IMR-90 (cell line): ENCODE data around the gene ICAM1. TPM values are rescaled to one million over a fixed set of nuclear protein-coding genes. Genes with fewer than 3 reads are reported as not detected.

ENCODE experiments used
- ATAC-seq: fragments of 200-7000 bp; cut with Tn5 transposase; 2 replicates; pipeline ENCODE4 v1.9.1; 2020; ENCODE audit warnings: low read depth, mild to moderate bottlenecking, moderate library complexity
- BruUV-seq: library from RNA; stranded (reverse); fragments of 400-500 nt; replicated peaks from 2 replicates; lab custom pipeline; 2021; lab: Mats Ljungman, UMichigan
- CTCF ChIA-PET: fragments of 300-600 bp; formaldehyde crosslinking; extraction: SDS; loops from one replicate; lab custom pipeline; 2021; ENCODE audit warnings: antibody characterized with exemption; lab: Yijun Ruan, JAX
- POLR2A ChIA-PET: fragments of 300-600 bp; sonication (Branson Sonifier 250); formaldehyde crosslinking; loops from one replicate; lab custom pipeline; 2022; ENCODE audit warnings: antibody characterized with exemption; ENCODE audit not compliant: unreplicated experiment; lab: Charles Lee
- DNase-seq: peaks from one replicate; pipeline ENCODE4 v3.0.0; 2013
- H2AFZ ChIP-seq: replicated peaks from 2 replicates; pipeline ENCODE3; 2013; ENCODE audit warnings: low read length, mild to moderate bottlenecking; ENCODE audit not compliant: poor library complexity
- H2AK5ac ChIP-seq: 2 replicates; pipeline ENCODE4 v1.6.1; 2013; ENCODE audit warnings: low read depth, low read length, inconsistent platforms
- H2AK9ac ChIP-seq: replicated peaks from 2 replicates; pipeline ENCODE3; 2013; ENCODE audit warnings: mild to moderate bottlenecking, low read depth, low read length, moderate library complexity; ENCODE audit not compliant: poor library complexity
- H2BK120ac ChIP-seq: 2 replicates; pipeline ENCODE4 v1.6.1; 2013; ENCODE audit warnings: low read depth, low read length, inconsistent platforms
- H2BK15ac ChIP-seq: 3 replicates; pipeline ENCODE4 v1.6.1; 2013; ENCODE audit warnings: low read depth, low read length, inconsistent platforms
- H2BK20ac ChIP-seq: 2 replicates; pipeline ENCODE4 v1.6.1; 2013; ENCODE audit warnings: low read depth, mild to moderate bottlenecking, inconsistent platforms, low read length, moderate library complexity
- H2BK5ac ChIP-seq: 2 replicates; pipeline ENCODE4 v1.6.1; 2013; ENCODE audit warnings: mild to moderate bottlenecking, low read depth, low read length, inconsistent platforms; ENCODE audit not compliant: poor library complexity, severe bottlenecking
- H3K14ac ChIP-seq: replicated peaks from 2 replicates; pipeline ENCODE4 v1.6.1; 2013; ENCODE audit warnings: low read depth, low read length, inconsistent platforms
- H3K18ac ChIP-seq: 2 replicates; pipeline ENCODE4 v1.6.1; 2013; ENCODE audit warnings: low read depth, low read length, control low read depth
- H3K23ac ChIP-seq: 2 replicates; pipeline ENCODE4 v1.6.1; 2013; ENCODE audit warnings: low read depth, low read length, inconsistent platforms
- H3K27ac ChIP-seq: 2 replicates; pipeline ENCODE4 v1.5.1; 2013; ENCODE audit warnings: mild to moderate bottlenecking, control low read depth, low read length; ENCODE audit not compliant: insufficient read depth
- H3K27me3 ChIP-seq: 2 replicates; pipeline ENCODE4 v1.6.1; 2013; ENCODE audit warnings: low read length; ENCODE audit not compliant: control insufficient read depth, insufficient read depth
- H3K36me3 ChIP-seq: 2 replicates; pipeline ENCODE4 v1.6.1; 2013; ENCODE audit warnings: low read length, mixed read lengths; ENCODE audit not compliant: control insufficient read depth, insufficient read depth
- H3K4ac ChIP-seq: 2 replicates; pipeline ENCODE4 v1.6.1; 2013; ENCODE audit warnings: low read depth, low read length, inconsistent platforms
- H3K4me1 ChIP-seq: 2 replicates; pipeline ENCODE4 v1.6.1; 2013; ENCODE audit warnings: low read length, mixed read lengths; ENCODE audit not compliant: control insufficient read depth, insufficient read depth
- H3K4me2 ChIP-seq: 2 replicates; pipeline ENCODE4 v1.6.1; 2013; ENCODE audit warnings: low read depth, mild to moderate bottlenecking, control low read depth, low read length, moderate library complexity
- H3K4me3 ChIP-seq: 2 replicates; pipeline ENCODE4 v1.5.1; 2013; ENCODE audit warnings: low read depth, mild to moderate bottlenecking, control low read depth, low read length, moderate library complexity; ENCODE audit not compliant: insufficient read depth
- H3K56ac ChIP-seq: 2 replicates; pipeline ENCODE4 v1.6.1; 2013; ENCODE audit warnings: low read length, inconsistent platforms; ENCODE audit not compliant: insufficient read depth; ENCODE audit errors: extremely low read depth
- H3K79me1 ChIP-seq, 2 experiments: 2 replicates each; pipeline ENCODE4 v1.6.1; 2013; ENCODE audit warnings: low read length in 2 of 2, inconsistent platforms in 1 of 2, low read depth in 1 of 2
- H3K9ac ChIP-seq: 2 replicates; pipeline ENCODE4 v1.6.1; 2013; ENCODE audit warnings: low read depth, low read length, control low read depth
- H3K9me1 ChIP-seq: 2 replicates; pipeline ENCODE4 v1.6.1; 2013; ENCODE audit warnings: low read length, inconsistent platforms; ENCODE audit not compliant: insufficient read depth
- H3K9me3 ChIP-seq: 2 replicates; pipeline ENCODE4 v1.6.1; 2013; ENCODE audit warnings: low read length; ENCODE audit not compliant: control insufficient read depth, insufficient read depth
- H4K20me1 ChIP-seq: 2 replicates; pipeline ENCODE4 v1.6.1; 2013; ENCODE audit warnings: low read length, inconsistent platforms; ENCODE audit not compliant: insufficient read depth
- H4K5ac ChIP-seq: 2 replicates; pipeline ENCODE4 v1.6.1; 2013; ENCODE audit warnings: mild to moderate bottlenecking, low read depth, low read length, control low read depth
- H4K8ac ChIP-seq, 2 experiments: 2 replicates each; pipeline ENCODE4 v1.6.1; 2013; ENCODE audit warnings: low read depth in 2 of 2, low read length in 2 of 2, control low read depth in 1 of 2, inconsistent platforms in 1 of 2
- H4K91ac ChIP-seq: 2 replicates; pipeline ENCODE4 v1.6.1; 2013; ENCODE audit warnings: low read depth, low read length, inconsistent platforms; ENCODE audit not compliant: insufficient read depth
- CTCF ChIP-seq: conservative IDR thresholded peaks from 2 replicates; pipeline ENCODE4 v1.5.1; 2012; ENCODE audit warnings: mild to moderate bottlenecking, low read depth, low read length, improper control_type of control experiment
- NFE2L2 ChIP-seq: fragments of 150-350 bp; IDR thresholded peaks from 2 replicates; pipeline ENCODE4 v1.6.1; 2016; ENCODE audit warnings: low read depth, mild to moderate bottlenecking, low read length
- WGBS, 2 experiments: methylation state at CpG; one replicate each; pipeline versions ENCODE4 v1.1.5 to v1.1.7; 2013; ENCODE audit warnings: missing lambda C conversion rate in 2 of 2; ENCODE audit not compliant: insufficient read length in 1 of 2; ENCODE audit errors: extremely low coverage in 2 of 2; 5-methylcytosine and 5-hydroxymethylcytosine counted together
- dilution Hi-C: fragments of 300-500 bp; cut with HindIII; formaldehyde crosslinking; loops from one replicate; pipeline ENCODE4 v1.14.3; 2018; ENCODE audit warnings: low sequenced_read_pairs; ENCODE audit not compliant: unreplicated experiment
- in situ Hi-C: fragments of 300-500 bp; cut with MboI; formaldehyde crosslinking; loops from 3 replicates; pipeline ENCODE4 v1.14.3; 2019; ENCODE audit warnings: low sequenced_read_pairs, inconsistent platforms, mixed read lengths
- intact Hi-C: fragments of 100-400 bp; cut with micrococcal nuclease; formaldehyde crosslinking; loops from 2 replicates; pipeline ENCODE4 v1.10.0; 2022
- polyA plus RNA-seq, 3 experiments: library from polyadenylated mRNA; depleted of rRNA; stranded (reverse); fragments of >200 nt; gene quantifications; 2 replicates each; pipeline ENCODE4 v1.2.3, GENCODE V29; 2012; ENCODE audit warnings: low replicate concordance in 1 of 3
- total RNA-seq: library from RNA; depleted of rRNA; stranded (reverse); fragments of >200 nt; gene quantifications from 2 replicates; pipeline ENCODE4 v1.2.3, GENCODE V29; 2012

ICAM1 gene
- total and polyA plus RNA-seq, 2 of the 4 experiments (the other 2 are of a cell fraction): 10.6 to 19.1 TPM

GRCh38 chr19:10227026-10227971, 43.6 kb upstream of the ICAM1 start:
- Histone ChIP-seq H4K5ac (peak overlapping the region; percentile 77), H3K4me1 (peaks cover 27% of the 10 kb centered on the region), H3K9me1 (peaks cover 25% of the 10 kb centered on the region), H3K9me3 (no peaks in the 10 kb centered on the region), H3K27me3 (no peaks in the 10 kb centered on the region), H3K14ac (peak overlapping the region; percentile 97), H3K9ac (peak overlapping the region; percentile 53), H4K20me1 (peaks cover 30% of the 10 kb centered on the region), H3K56ac (no peak overlapping the region; the same call in none of the 2 replicates), H2BK15ac (peak overlapping the region; percentile 97; the same call in 1 of the 3 replicates), H4K91ac (peak overlapping the region; percentile 95), H2BK5ac (peak overlapping the region; percentile 91), H3K18ac (peak overlapping the region; percentile 68), H3K4ac (peak overlapping the region; percentile 98), H2AK5ac (peak overlapping the region; percentile 98), H3K36me3 (peaks cover 27% of the 10 kb centered on the region), H3K4me2 (peak overlapping the region; percentile 69), H3K79me1 (peaks cover 29 to 79% of the 10 kb centered on the region in 2 experiments; a peak in 3 of 4 replicates), H4K8ac (peak overlapping the region; percentile 65 to 97), H2BK120ac (peak overlapping the region; percentile 87), H3K23ac (peak overlapping the region; percentile 98), H2AFZ (peak overlapping the region; percentile 84), H3K27ac (peak overlapping the region; percentile 95), H2AK9ac (peak overlapping the region; percentile 98), H3K4me3 (no peak overlapping the region), H2BK20ac (peak overlapping the region; percentile 88)
- intact Hi-C loops (no loop called here), dilution Hi-C loops (no loop called here), in situ Hi-C loops (no loop called here)
- POLR2A ChIA-PET: interaction anchor here (0.8 kb wide), 1 partner anchor 24 kb away, joined by 5 read pairs; the partner anchor contains the start of gene MRPL4
- 53% methylated on average over 11 of the region's 28 CpGs; no CpG with 5 or more reads in 1 of the 2 experiments for WGBS, 2 experiments
- CTCF ChIA-PET: no interaction called here
- peak; percentile 10; the same call in 1 of the 2 replicates for TF ChIP-seq CTCF
- TF ChIP-seq NFE2L2: no peak
- ATAC-seq: peak; percentile 13; the same call in 1 of the 2 replicates
- no peak for DNase-seq
- BruUV-seq: no TSS peak
